Chondrocyte (in vitro differentiated cells): ENCODE data around the gene TMEM204. TPM values are rescaled to one million over a fixed set of nuclear protein-coding genes. Genes with fewer than 3 reads are reported as not detected.

Source experiments
- DNase-seq: peaks from one replicate; pipeline ENCODE4 v3.0.0; 2021; ENCODE audit warnings: mixed read lengths, low spot score
- H3K27ac Mint-ChIP-seq: one replicate; pipeline ENCODE4 v1.8.0; 2021; ENCODE audit warnings: mild to moderate bottlenecking, moderate library complexity, mixed read lengths; ENCODE audit not compliant: unreplicated experiment
- H3K27me3 Mint-ChIP-seq: 2 replicates; pipeline ENCODE4 v1.8.0; 2021; ENCODE audit warnings: low read depth, mixed read lengths
- H3K36me3 Mint-ChIP-seq: 2 replicates; pipeline ENCODE4 v1.8.0; 2021; ENCODE audit warnings: low read depth, mixed read lengths
- H3K4me1 Mint-ChIP-seq: 2 replicates; pipeline ENCODE4 v1.8.0; 2021; ENCODE audit warnings: low read depth, mild to moderate bottlenecking, mixed read lengths
- H3K4me3 Mint-ChIP-seq: one replicate; pipeline ENCODE4 v1.8.0; 2021; ENCODE audit warnings: mild to moderate bottlenecking, moderate library complexity, mixed read lengths; ENCODE audit not compliant: unreplicated experiment
- H3K9me3 Mint-ChIP-seq: 2 replicates; pipeline ENCODE4 v1.8.0; 2021; ENCODE audit warnings: low read depth, mixed read lengths
- total RNA-seq: library from RNA; stranded (reverse); gene quantifications from 3 replicates; pipeline ENCODE4 v1.2.1, GENCODE V29; 2021
- TF ChIP-seq, protein P1 (sequence below): fragments of 200-600 bp; sonication (generic); IDR thresholded peaks from 2 replicates; pipeline ENCODE4 v1.5.0; 2021; ENCODE audit warnings: antibody characterized with exemption, mild to moderate bottlenecking, moderate library complexity

The TMEM204 gene
- total RNA-seq, 1 donor from 2014 or later = 8.4 TPM

DNA sequence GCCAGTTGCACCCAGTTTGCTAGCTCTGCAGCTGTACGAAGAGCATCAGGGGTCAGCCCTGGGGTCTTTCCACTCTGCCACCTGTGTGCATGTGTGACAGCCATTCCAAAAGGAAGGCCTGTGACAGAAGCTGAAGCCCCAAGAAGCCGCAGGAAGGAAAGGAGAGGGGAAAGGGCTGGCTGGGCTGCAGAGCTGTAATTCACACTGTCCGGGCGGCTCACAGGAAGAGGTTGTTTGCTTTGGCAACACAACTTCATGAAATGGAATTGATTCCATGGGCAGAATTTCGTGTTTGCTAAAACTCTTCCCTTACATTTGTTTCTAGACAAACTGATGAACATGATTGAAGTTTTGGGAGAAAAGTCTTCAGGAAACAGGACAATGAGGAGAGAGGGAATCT is 14.8 kb downstream of the TMEM204 start:
- H3K27me3 Mint-ChIP-seq = no peaks in the 10 kb centered on the region
- peaks cover 9% of the 10 kb centered on the region for H3K36me3 Mint-ChIP-seq
- DNase-seq = no peak
- TF ChIP-seq, protein P1, sequence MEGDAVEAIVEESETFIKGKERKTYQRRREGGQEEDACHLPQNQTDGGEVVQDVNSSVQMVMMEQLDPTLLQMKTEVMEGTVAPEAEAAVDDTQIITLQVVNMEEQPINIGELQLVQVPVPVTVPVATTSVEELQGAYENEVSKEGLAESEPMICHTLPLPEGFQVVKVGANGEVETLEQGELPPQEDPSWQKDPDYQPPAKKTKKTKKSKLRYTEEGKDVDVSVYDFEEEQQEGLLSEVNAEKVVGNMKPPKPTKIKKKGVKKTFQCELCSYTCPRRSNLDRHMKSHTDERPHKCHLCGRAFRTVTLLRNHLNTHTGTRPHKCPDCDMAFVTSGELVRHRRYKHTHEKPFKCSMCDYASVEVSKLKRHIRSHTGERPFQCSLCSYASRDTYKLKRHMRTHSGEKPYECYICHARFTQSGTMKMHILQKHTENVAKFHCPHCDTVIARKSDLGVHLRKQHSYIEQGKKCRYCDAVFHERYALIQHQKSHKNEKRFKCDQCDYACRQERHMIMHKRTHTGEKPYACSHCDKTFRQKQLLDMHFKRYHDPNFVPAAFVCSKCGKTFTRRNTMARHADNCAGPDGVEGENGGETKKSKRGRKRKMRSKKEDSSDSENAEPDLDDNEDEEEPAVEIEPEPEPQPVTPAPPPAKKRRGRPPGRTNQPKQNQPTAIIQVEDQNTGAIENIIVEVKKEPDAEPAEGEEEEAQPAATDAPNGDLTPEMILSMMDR = no peak
- no peak overlapping the region for H3K4me3 Mint-ChIP-seq
- H3K4me1 Mint-ChIP-seq = peaks cover 29% of the 10 kb centered on the region
- no peaks in the 10 kb centered on the region for H3K9me3 Mint-ChIP-seq
- peak overlapping the region; percentile 81 for H3K27ac Mint-ChIP-seq

DNA sequence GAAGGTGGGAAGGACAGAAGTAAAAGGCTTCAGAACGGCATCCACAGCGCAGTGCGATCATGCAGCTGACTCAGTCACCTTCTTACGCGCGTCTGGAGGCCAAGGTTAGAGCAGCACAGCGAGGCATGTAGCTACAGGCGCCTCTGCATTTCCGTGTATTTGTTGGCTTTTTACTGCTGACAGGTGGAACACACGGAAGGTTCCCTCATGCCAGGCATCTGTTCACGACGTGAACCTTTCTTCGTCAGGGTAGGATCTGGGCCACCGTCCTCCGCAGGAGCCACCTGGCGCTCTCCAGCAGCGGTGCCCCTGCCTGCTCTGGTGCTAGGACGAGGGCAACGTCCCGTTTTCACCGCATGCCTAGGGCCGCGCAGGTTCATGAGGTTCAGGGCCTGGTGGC is 15.3 kb downstream of the TMEM204 start:
- H3K9me3 Mint-ChIP-seq = no peaks in the 10 kb centered on the region
- peaks cover 24% of the 10 kb centered on the region for H3K4me1 Mint-ChIP-seq
- peaks cover 8% of the 10 kb centered on the region for H3K36me3 Mint-ChIP-seq
- peak; percentile 59 for DNase-seq
- H3K27ac Mint-ChIP-seq = peak overlapping the region; percentile 81
- TF ChIP-seq, protein P1 = no peak
- no peaks in the 10 kb centered on the region for H3K27me3 Mint-ChIP-seq
- H3K4me3 Mint-ChIP-seq = no peak overlapping the region

DNA sequence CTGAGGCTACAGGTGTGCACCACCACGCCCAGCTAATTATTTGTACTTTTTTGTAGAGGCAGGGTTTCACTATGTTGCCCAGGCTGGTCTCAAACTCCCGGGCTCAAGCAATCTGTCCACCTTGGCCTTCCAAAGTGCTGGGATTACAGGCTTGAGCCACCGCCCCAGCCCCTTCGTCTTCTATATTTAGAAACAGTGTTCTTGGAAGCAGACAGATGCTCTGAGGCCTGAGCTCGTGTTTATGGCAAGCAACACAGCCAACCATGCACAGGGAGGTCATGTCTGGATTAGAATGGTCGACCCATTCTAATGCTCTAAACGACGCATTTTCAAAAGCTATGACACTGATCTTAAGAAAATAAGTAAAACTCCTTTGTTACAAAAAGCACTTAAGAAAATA is 16.6 kb downstream of the TMEM204 start:
- no peak for DNase-seq
- H3K27ac Mint-ChIP-seq = no peak overlapping the region
- no peaks in the 10 kb centered on the region for H3K27me3 Mint-ChIP-seq
- H3K36me3 Mint-ChIP-seq = peaks cover 9% of the 10 kb centered on the region
- H3K4me3 Mint-ChIP-seq = no peak overlapping the region
- TF ChIP-seq, protein P1 = no peak
- peaks cover 23% of the 10 kb centered on the region for H3K4me1 Mint-ChIP-seq
- no peaks in the 10 kb centered on the region for H3K9me3 Mint-ChIP-seq

DNA sequence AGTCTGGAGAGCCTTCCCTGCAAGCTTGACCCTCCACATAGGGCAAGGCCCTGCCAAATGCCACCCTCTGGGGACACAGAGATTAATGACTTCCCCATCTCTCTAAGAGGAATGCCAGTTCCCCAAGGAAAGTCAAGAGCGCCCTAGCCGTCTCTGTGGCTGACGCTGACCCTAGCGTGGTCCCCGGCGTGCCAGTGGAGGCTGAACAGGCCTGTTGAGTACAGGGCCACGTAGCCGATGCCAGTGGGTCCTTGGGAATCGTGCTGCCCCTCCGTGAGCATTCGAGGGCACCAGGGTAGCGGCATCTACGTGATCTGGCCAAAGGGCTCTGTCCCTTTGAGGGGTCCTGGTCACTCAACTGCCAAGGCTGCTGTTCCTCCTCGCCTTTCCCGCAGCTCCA is 17.2 kb downstream of the TMEM204 start:
- Mint-ChIP-seq H3K36me3 (peaks cover 12% of the 10 kb centered on the region), H3K9me3 (no peaks in the 10 kb centered on the region), H3K4me1 (peaks cover 23% of the 10 kb centered on the region), H3K27ac (no peak overlapping the region), H3K4me3 (no peak overlapping the region), H3K27me3 (no peaks in the 10 kb centered on the region)
- TF ChIP-seq, protein P1 = no peak
- peak; percentile 79 for DNase-seq

DNA sequence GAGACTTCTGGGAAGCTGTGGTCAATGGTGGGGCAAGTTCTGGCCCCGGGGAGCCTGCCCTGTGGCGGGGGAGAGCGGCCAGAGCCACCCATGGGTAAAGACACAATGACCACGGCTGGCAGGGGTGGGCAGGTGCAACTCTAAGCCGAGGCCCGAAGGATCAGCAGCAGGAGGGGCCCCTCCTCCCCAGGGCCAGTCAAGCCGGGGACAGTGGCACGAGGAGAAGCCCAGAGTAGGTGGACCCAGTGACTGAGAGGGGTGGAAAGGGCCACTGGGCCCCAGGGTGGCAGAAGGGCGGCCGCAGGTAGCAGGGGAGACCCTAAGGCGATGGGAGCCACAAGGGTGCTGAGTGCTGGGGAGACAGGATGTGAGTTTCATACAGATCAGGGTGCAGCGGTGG is 17.7 kb downstream of the TMEM204 start:
- H3K36me3 Mint-ChIP-seq = peaks cover 12% of the 10 kb centered on the region
- TF ChIP-seq, protein P1 = no peak
- H3K4me3 Mint-ChIP-seq = no peak overlapping the region
- no peaks in the 10 kb centered on the region for H3K9me3 Mint-ChIP-seq
- peak; percentile 69 for DNase-seq
- H3K27ac Mint-ChIP-seq = no peak overlapping the region
- peaks cover 23% of the 10 kb centered on the region for H3K4me1 Mint-ChIP-seq
- H3K27me3 Mint-ChIP-seq = no peaks in the 10 kb centered on the region
